NCI-H69 (cell line): Measurements from ENCODE around the gene CSRNP3.

Experiments used
- DNase-seq: peaks from one replicate; lab custom pipeline; 2025; lab: John Stamatoyannopoulos, UW

The CSRNP3 gene

GRCh38 chr2:165471349-165471950 is 2.0 kb downstream of the CSRNP3 start:
- DNase-seq, result no peak

GRCh38 chr2:165472922-165473321 is 3.4 kb downstream of the CSRNP3 start:
- no peak for DNase-seq

DNA sequence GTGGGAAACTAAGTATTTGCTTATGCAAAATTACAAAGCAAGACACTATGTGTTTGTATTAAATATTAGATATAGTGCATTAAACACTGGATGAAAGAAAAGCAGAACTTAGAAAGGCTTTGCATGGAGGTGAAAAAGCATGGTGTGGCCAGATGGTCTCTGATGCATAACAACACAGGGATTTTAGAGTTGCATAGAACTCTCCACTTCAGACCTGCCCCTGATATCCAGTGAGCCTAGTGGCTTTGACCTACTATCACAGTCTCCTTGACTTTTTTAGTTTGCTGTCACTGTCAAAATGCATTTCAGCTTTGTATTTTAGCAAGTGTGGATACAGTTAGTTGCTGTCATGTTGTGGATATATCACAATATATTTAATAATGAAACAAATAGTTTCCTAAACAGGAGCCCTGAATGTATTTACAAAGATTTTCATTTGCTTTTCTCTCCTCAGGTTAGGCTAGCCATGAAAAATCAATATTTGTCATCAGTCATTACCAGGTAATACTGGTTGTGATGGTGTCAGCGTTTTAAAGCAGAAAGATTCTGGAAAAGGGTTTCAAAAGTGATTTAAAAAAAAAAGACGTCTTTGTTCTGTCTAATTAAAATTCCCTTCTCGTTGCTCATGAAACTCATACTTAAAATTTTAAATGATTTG is 5.2 kb downstream of the CSRNP3 start:
- no peak for DNase-seq

DNA sequence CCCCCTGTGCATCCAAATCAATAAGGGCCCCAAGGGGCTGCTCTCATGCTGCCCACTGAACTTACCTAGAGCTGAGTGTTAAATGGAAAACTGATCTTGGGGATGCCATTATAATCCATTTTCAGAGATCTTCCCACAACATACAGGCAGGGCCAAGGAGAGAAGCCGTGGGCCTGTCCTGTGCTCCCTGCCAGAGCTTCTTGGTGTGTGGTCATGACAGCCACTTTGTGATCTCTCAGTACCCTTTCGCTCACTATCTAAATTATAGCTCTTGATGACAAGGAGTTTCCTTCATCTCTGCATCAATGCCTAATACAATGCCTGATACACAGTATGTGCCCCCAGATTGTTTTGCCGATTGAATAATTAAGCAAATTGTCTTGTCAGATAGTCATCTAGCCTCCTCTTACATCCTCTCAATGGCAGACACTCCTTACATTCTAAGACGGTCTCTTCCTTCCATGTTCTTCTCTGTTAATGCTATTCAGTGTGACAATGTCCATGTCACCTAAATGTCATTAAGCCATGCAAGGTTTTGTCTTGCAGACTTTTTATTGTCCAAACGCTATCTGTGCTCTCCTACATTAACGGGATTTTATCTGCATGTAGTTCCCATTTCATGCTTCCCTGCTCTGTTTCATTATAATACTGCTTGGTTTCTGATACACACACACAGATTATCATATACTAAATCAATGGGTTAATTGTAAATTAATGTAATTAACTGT is 5.9 kb downstream of the CSRNP3 start:
- DNase-seq, result no peak

- DNase-seq, result no peak
Measured at GRCh38 chr2:165479856-165480255, 10.4 kb downstream of the CSRNP3 start.

DNA sequence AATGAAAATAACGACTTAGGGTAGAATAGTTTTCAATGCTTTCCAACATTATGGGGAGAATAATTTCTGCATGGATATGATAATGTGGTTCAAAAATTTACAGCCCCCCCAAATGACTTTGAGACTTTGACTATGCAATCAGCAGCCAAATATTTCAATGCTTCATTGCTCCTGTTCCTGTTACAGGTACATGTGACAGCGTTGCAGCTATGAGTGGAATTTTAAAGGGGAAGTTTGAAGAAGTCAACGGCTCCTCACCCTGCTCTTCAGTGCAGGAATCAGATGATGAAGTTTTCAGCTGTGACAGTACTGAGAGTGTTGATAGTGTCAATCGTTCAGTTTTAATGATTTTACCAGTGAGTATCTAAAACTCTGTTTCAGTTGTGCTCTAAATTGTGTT is 25.1 kb downstream of the CSRNP3 start:
- no peak for DNase-seq

DNA sequence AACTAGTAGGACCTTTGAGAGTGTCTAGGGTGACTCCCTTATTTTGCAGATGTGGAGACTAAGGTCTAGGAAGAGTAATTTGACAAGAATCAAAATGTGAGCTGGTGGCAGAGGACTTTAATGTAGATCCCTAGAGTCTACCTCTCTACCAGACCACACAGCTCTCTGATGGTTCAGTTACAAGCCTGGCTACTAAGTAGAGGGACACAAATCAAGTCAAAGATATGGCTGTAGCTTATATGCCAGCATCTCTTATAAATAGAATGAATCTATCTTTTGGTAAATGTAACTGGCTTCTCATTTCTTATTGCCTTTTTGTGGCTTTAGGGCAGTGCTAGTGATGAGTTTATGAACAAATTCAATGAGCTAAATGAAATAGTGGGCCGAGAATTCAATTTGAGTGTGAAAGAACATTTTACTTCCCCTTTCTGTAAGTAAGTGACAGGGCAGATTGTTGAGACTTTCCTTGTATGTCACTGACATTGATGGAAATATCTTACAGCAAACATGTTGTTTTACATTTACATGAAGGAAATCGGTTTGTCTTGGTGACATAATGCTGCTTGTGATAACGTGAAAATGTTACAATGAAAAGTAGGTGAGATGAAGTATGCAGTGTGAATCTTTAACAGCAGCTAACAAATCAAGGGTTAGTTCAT is 28.3 kb downstream of the CSRNP3 start:
- DNase-seq, result no peak

GRCh38 chr2:165499131-165499530 is 29.6 kb downstream of the CSRNP3 start:
- DNase-seq, result no peak

- DNase-seq, result no peak
Measured at GRCh38 chr2:165500001-165500400, 30.5 kb downstream of the CSRNP3 start.

DNA sequence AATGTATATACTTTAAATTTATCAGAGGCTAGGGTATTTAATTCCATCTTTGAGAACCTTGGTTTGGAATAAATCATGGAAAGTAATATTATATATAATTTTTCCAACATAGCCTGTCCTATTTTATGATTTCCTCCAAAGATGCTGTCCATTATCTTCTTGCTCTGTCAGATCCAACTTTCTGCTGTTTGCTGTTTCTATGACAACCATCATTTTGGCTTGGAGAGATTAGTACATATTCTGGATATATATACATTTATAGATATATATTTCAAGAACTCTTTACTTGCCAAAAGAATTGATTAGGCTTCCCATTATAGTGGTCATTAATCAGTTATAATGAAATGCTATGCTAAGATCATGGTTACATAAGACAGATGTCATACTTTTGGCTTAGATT is 31.3 kb downstream of the CSRNP3 start:
- DNase-seq, result no peak

DNA sequence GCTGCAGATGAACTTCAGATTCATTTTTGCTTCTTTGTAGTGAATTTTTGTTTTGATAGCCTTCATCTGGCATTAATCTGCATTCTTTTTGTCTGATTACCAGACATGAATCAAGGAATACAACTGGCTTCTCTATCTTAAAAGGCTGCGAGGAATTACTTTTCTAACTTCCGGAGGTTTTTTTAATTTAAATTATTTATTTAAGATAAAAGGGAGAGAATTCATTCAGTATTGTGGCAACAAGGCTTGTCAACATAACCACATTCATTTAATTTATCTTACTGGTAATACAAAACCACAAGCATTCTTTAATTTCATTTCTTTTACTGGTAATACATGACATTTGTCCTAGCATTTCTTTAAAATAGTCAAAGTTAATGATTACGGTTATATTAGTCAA is 36.0 kb downstream of the CSRNP3 start:
- DNase-seq, result no peak

GRCh38 chr2:165508927-165509326 is 39.4 kb downstream of the CSRNP3 start:
- DNase-seq, result no peak

GRCh38 chr2:165513479-165513878 is 44.0 kb downstream of the CSRNP3 start:
- no peak for DNase-seq

- DNase-seq, result no peak
Measured at GRCh38 chr2:165518611-165519010, 49.1 kb downstream of the CSRNP3 start.

DNA sequence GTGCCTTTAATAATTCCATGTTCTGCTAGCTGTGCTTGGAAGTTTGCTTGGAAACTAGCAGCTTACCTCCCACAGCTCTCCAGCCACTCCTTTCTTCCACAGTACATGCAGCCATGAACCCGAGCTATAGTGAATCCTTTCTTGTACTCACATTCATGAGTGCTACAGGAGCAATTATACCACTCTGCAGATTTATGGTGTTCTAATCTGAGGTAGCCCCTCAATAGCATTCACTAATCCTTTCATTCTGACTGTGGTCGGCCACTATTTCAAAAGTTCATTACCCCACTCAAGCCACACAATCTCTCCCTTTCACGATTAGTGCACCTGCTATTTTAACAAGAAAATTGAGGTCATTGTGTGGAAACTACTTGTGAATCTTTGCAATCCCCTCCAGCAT is 53.2 kb downstream of the CSRNP3 start:
- DNase-seq, result no peak

- DNase-seq, result no peak
Measured at GRCh38 chr2:165524720-165525119, 55.2 kb downstream of the CSRNP3 start.

GRCh38 chr2:165528691-165529090 is 59.2 kb downstream of the CSRNP3 start:
- no peak for DNase-seq

- no peak for DNase-seq
Measured at GRCh38 chr2:165529130-165529529, 59.6 kb downstream of the CSRNP3 start.

DNA sequence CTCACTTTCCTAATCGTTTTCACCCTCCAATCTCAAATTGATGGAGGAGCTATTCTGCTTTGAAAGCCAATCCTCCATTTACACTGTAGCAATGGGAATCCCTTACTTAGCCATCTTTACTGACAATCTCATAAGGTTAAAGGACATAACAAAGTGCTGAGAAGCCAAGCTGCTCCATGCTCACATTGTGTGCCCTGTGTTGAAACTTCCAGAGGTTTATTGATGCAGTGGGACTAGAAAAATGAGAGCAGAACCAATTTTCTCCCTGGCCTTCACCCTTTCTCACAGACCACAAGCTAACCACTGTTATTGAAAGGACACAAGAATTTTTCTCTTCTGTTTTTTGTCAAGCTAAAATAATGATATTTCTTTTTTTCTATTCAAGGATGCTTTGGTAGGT is 63.8 kb downstream of the CSRNP3 start:
- no peak for DNase-seq

DNA sequence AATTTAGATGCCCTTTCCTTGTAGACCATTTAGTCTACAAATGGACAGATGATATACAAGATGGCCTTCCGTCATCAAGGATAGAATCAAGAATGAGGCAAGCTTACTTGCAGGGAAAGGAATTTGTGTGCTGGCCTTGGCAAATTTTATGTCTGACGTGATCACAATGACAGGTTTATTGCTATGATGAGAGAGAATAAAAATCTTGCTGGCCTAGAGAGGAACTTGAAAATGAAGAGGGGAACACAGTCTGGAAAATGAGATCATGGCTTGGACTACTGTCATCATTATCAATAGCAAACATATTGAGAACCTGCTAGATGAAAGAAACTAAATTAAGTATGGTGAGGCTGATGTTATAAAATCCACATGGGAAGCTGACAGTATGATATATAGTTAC is 66.0 kb downstream of the CSRNP3 start:
- no peak for DNase-seq

- DNase-seq, result no peak
Measured at GRCh38 chr2:165536851-165537499, 67.5 kb downstream of the CSRNP3 start.

- DNase-seq, result no peak
Measured at GRCh38 chr2:165539985-165540384, 70.5 kb downstream of the CSRNP3 start.
